ENCODE results near the gene RIC1. TPM values are rescaled to one million over a fixed set of nuclear protein-coding genes. Genes with fewer than 3 reads are reported as not detected.
A peak's percentile ranks its signal among the peaks of the same experiment; 100 is the strongest.

Gene RIC1
- total RNA-seq, 6 donors from 2014 or later = 21.5 to 62.9 (median 31.0) TPM

DNA sequence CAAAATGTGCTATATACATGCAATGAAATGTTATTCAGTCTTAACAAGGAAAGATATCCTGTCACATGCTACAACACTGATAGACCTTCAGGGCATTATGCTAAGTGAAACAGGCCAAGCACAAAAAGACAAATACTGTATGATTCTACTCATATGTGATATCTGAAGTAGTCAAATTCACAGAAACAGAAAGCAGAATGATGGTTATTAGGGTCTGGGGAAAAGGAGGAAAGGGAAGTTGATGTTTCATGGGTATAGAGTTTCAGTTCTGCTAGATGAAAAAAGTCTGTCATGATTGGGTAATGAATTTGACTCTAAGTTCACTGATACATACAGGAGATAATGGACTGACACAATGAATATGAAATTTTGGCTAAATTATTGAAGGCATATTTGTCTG, 11.2 kb upstream of the RIC1 start:
- DNase-seq (no peak), ATAC-seq (ENCODE audit: low FRiP score in 2 of 2) (peak in 1 of 2 donors; percentile 73)
- Histone ChIP-seq H3K9me3 (no peaks in the 10 kb centered on the region), H3K27ac (no peak overlapping the region), H3K27me3 (no peaks in the 10 kb centered on the region), H3K4me1 (peaks cover 0 to 21% (median 15%) of the 10 kb centered on the region in 4 donors), H3K4me3 (no peak overlapping the region), H3K36me3 (no peaks in the 10 kb centered on the region)
- TF ChIP-seq EP300 (IDR thresholded peaks at IDR 0.05) (no peak), POLR2AphosphoS5 (IDR thresholded peaks at IDR 0.05) (no peak), POLR2A (IDR thresholded peaks at IDR 0.05) (no peak), CTCF (IDR thresholded peaks at IDR 0.05) (no peak)

GRCh38 chr9:5620494-5620893, 8.4 kb upstream of the RIC1 start:
- no peaks in the 10 kb centered on the region for H3K36me3 ChIP-seq
- WGBS, 2 donors = 86 to 89% methylated on average over 2 of the region's 2 CpGs
- ATAC-seq (ENCODE audit: low FRiP score in 2 of 2) = no peak

DNA sequence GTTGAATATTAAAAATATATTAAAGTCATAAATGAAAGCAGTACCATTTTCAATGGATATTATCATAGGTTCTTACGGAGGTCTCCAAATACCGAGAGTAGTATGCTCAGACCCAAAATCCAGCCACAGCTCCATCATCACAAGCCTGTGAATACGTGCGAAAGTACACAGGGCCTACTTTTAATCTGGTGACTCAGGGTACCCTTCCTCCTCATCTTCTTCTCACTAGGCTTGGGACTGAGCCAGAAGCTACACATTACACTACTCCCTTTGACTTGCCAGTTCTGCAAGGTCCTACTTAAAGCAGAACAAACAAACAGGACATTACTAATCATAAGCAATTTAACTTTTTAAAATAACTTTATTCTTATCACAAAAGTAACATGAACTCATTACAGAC, 7.6 kb upstream of the RIC1 start:
- Histone ChIP-seq H3K9me3 (no peaks in the 10 kb centered on the region), H3K4me3 (no peak overlapping the region), H3K27me3 (no peaks in the 10 kb centered on the region), H3K4me1 (peaks cover 5 to 36% (median 27%) of the 10 kb centered on the region in 4 donors), H3K36me3 (no peaks in the 10 kb centered on the region), H3K27ac (no peak overlapping the region)
- TF ChIP-seq POLR2A (IDR thresholded peaks at IDR 0.05) = no peak
- TF ChIP-seq CTCF (IDR thresholded peaks at IDR 0.05) = no peak
- no peak for TF ChIP-seq EP300 (IDR thresholded peaks at IDR 0.05)
- TF ChIP-seq POLR2AphosphoS5 (IDR thresholded peaks at IDR 0.05) = no peak
- 83 to 89% methylated on average over 4 of the region's 4 CpGs for WGBS, 2 donors
- DNase-seq (no peak), ATAC-seq (ENCODE audit: low FRiP score in 2 of 2) (no peak)

More at GRCh38 chr9:5620494-5620893, 8.4 kb upstream of the RIC1 start:
- TF ChIP-seq EP300 (IDR thresholded peaks at IDR 0.05) = no peak
- no peak for TF ChIP-seq CTCF (IDR thresholded peaks at IDR 0.05)
- TF ChIP-seq POLR2AphosphoS5 (IDR thresholded peaks at IDR 0.05) = no peak
- TF ChIP-seq POLR2A (IDR thresholded peaks at IDR 0.05) = no peak
- H3K27me3 ChIP-seq = no peaks in the 10 kb centered on the region
- peaks cover 0 to 27% (median 21%) of the 10 kb centered on the region in 4 donors for H3K4me1 ChIP-seq
- no peak overlapping the region for H3K4me3 ChIP-seq
- no peak overlapping the region for H3K27ac ChIP-seq
- no peak for DNase-seq
- no peaks in the 10 kb centered on the region for H3K9me3 ChIP-seq

- H3K27ac ChIP-seq = peak overlapping the region in 2 of 4 donors; percentile 23
- peak in 1 of 2 donors; percentile 80 for ATAC-seq (ENCODE audit: low FRiP score in 2 of 2)
- no peaks in the 10 kb centered on the region for H3K27me3 ChIP-seq
- TF ChIP-seq CTCF (IDR thresholded peaks at IDR 0.05) = no peak
- no peak for TF ChIP-seq EP300 (IDR thresholded peaks at IDR 0.05)
- no peak for TF ChIP-seq POLR2A (IDR thresholded peaks at IDR 0.05)
- no peak for TF ChIP-seq POLR2AphosphoS5 (IDR thresholded peaks at IDR 0.05)
- peaks cover 12 to 42% (median 34%) of the 10 kb centered on the region in 4 donors for H3K4me1 ChIP-seq
- H3K36me3 ChIP-seq = no peaks in the 10 kb centered on the region
- H3K9me3 ChIP-seq = no peaks in the 10 kb centered on the region
- no peak for DNase-seq
- WGBS, 2 donors = 75 to 81% methylated on average over 3 of the region's 3 CpGs
- H3K4me3 ChIP-seq = no peak overlapping the region
These were observed 6.9 kb upstream of the RIC1 start for GRCh38 chr9:5622016-5622415.

DNA sequence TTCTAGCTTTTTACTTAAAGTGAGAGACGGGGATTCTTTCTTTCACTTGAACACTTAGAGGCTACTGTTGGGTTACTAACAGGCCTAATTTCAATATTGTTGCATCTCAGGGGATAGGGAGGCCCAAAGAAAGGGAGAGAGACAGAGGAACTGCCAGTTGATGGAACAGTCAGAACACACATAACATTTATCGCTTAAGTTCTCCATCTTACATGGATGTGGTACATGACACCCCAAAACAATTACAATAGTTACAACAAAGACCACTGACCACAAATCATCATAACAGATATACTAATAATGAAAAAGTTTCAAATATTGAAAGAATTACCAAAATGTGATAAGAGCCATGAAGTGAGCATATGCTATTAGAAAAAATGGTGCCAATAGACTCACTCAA, 4.3 kb upstream of the RIC1 start:
- H3K4me1 ChIP-seq = peaks cover 22 to 46% (median 40%) of the 10 kb centered on the region in 4 donors
- H3K9me3 ChIP-seq = peaks cover 0 to 5% (median 0%) of the 10 kb centered on the region in 4 donors
- 91 to 97% methylated on average over 2 of the region's 2 CpGs for WGBS, 2 donors
- no peak for ATAC-seq (ENCODE audit: low FRiP score in 2 of 2)
- H3K4me3 ChIP-seq = no peak overlapping the region
- TF ChIP-seq CTCF (IDR thresholded peaks at IDR 0.05) (no peak), POLR2AphosphoS5 (IDR thresholded peaks at IDR 0.05) (no peak), EP300 (IDR thresholded peaks at IDR 0.05) (no peak), POLR2A (IDR thresholded peaks at IDR 0.05) (no peak)
- H3K36me3 ChIP-seq = no peaks in the 10 kb centered on the region
- H3K27ac ChIP-seq = peak overlapping the region in 1 of 4 donors; percentile 28
- H3K27me3 ChIP-seq = no peaks in the 10 kb centered on the region
- DNase-seq = no peak

Measured in upper lobe of left lung (tissue), 6 donors.